Measurements from ENCODE around the gene FGFR2. TPM values are rescaled to one million over a fixed set of nuclear protein-coding genes. Genes with fewer than 3 reads are reported as not detected.

FGFR2 gene
- total RNA-seq, 1 donor from 2014 or later: not detected

- intact Hi-C loops (cut with micrococcal nuclease): no loop called here
Observed at GRCh38 chr10:121459279-121459621, 139.0 kb downstream of the FGFR2 start.

- intact Hi-C loops (cut with micrococcal nuclease): no loop called here
Observed at GRCh38 chr10:121457729-121458128, 140.5 kb downstream of the FGFR2 start.

DNA sequence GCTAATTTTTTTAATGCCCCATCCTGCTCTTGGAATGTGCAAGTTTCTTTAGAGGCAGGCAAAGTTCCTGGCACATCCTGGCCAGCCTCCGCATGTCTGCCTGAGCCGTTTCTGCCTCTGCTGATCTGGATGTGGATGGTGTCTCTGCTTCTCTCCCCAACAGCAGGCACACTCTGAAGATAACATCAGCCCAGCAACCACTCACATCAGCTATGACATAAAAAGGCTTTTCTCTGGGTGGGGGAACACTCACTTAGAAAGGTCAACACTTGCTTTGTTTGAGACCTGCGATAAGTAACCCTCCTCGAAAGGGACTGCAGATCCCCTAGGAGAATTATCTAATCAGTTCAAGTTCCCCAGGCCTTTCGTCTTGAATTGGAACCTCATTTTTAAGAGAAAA is 142.9 kb downstream of the FGFR2 start:
- intact Hi-C loops (cut with micrococcal nuclease): no loop called here

GRCh38 chr10:121454781-121455180 is 143.5 kb downstream of the FGFR2 start:
- intact Hi-C loops (cut with micrococcal nuclease): no loop called here

DNA sequence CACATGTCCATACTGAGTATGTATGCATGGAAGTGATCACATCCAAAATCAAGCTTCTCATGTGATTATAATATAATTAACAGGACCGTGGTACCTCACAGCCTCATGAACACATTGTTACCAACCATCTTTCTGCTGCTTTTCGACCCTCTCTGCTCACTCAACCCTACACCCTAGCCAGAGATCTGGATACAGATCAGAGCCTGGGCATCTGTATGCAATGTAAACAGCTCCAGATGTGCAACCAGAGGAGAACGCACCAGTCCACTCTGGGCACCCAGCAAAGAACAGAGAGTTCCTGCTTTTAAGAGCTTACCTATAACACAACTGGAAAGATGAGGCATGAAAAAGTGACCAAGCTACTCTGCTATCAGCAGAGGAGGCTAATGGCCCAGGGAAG is 145.1 kb downstream of the FGFR2 start:
- intact Hi-C loops (cut with micrococcal nuclease): no loop called here

DNA sequence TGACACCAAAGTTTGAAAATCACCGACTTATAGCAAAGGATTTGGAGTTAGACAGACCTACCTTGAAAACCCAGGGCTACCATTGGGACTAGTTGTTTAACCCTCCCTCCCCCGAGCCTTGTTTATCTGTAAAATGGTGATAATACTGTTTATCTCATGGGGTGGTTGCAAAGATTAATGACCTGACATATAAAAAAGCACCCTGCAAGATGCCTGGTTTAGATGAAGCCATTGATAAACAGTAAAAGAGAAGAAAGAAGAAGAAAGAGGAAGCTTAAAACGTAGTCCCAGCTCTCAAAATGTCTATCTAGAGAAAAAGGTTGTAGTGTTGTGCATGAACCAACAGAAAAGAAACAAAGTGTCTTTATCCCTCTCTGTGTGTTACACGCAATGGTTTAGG is 145.7 kb downstream of the FGFR2 start:
- intact Hi-C loops (cut with micrococcal nuclease): no loop called here

GRCh38 chr10:121450247-121450646 is 148.0 kb downstream of the FGFR2 start:
- intact Hi-C loops (cut with micrococcal nuclease): no loop called here

- intact Hi-C loops (cut with micrococcal nuclease): no loop called here
Observed at GRCh38 chr10:121449482-121449924, 148.7 kb downstream of the FGFR2 start.

- intact Hi-C loops (cut with micrococcal nuclease): no loop called here
Observed at GRCh38 chr10:121448766-121449421, 149.3 kb downstream of the FGFR2 start.

DNA sequence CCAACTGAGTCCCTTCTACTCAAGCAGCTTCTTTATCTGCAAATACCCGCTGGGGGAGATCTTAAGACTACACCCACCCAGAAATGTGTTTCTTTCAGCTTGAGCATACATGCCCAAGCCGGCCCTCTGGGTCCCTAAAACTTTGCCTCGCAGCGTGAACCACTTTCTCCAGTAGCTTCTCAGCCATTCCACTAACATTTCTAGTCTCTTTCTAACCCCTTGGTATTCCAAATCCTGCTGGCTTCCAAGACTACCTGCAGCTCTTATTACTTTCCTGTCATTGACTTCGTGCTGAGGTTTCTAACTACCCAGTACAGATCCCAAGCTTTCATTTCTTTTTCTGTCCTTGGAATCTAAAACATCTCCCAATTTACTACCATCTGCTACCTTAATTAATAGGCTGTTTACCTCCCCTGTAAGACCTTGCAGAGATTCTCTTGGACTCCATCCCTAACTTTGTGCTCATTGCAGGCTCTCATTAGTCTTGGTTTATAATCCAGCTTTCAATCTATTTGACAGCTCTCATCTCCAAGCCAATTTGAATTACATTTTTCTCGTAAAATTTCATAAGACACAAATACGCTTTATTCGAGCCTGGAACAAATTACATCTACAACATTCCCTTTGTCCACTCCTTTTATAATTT is 153.6 kb downstream of the FGFR2 start:
- intact Hi-C loops (cut with micrococcal nuclease): no loop called here

GRCh38 chr10:121442086-121442935 is 155.9 kb downstream of the FGFR2 start:
- intact Hi-C loops (cut with micrococcal nuclease): no loop called here

DNA sequence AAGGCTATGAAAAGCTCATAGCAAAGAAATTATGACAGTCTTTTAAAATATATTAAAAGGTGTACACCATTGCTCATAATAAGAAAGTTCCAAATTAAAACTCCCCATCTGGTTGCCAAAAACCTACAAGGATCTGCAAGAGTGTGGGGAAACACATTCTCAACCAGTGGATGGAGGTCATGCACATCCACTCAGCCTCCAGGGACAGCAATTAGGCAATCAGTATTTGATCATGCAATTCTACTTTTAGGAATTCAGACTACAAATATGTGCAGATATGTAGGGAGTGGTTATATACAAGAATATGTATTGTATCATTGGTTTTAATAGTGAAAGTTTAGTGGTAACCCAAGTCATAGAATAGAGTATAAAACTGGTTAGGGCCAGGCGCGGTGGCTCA is 157.8 kb downstream of the FGFR2 start:
- intact Hi-C loops (cut with micrococcal nuclease): no loop called here

DNA sequence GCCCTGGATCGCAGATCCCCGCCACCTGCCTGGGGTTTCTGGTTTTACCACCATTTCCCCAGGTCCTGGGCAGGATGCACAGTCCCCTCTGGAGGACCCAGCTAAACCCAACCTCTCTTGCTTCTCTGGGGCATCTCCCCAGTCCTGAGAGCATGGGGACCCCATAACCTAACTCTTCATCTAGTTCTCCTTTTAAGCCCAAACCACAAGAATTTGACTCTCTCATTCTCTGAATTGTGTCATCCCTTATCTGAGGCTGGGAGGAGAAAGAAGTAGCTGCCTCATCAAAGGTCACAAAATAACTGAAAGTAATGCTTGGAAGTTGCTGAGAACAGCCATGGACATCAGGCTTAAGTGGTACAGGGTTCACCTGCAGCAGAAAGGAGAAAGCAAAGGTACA is 159.9 kb downstream of the FGFR2 start:
- intact Hi-C loops (cut with micrococcal nuclease): no loop called here

DNA sequence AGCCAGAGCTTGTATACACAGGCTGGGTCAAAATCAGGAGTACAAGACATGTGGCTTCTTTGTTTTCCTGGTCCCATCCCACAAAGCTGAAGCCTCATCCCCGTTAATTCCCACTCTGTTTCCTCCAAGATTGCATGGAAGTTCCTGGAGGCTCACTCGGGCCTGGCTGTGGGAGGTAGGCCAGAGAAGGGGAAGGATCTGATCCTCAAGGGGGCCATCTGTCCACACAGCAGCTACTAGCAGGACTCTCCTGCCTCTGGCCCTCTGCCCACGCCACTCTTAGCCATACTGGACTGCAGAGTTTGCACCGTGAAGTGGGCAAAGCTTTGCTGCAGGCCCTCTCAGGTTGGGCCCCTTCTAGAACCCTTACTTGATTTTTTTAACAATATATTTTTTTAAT is 160.6 kb downstream of the FGFR2 start:
- intact Hi-C loops (cut with micrococcal nuclease): no loop called here

DNA sequence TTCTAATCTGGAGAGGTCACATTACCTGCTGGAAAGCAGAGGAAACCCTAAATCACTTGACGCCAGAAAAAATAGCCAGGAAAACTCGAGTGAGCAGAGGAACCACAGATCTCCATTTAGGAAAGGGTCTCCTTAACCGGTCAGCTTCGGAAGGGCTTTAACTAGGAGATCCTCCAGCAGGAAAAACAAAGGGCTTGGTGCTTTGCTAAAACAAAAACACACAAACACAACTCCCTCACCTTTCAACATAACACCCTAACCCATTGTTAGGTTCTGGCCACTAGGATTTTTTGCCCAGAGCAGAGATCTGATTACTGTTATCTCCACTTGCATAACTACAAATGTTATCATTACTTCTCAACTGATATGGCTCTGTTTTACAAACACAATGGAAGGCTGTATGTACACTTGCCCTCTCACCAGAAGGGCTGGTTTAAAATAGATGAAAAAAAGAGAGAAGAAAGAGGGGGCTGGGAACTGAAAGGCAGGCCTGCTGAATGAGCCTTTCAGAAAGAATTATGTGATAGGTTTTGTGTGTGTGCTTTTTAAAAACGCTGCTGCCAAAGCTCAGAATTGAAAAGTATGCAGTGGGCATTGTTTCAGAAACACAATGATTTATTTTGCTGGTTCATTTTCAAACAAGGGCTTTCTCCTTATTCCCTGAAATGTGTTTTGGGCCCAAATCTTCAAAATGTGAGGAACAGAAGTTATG is 161.5 kb downstream of the FGFR2 start:
- intact Hi-C loops (cut with micrococcal nuclease): no loop called here

DNA sequence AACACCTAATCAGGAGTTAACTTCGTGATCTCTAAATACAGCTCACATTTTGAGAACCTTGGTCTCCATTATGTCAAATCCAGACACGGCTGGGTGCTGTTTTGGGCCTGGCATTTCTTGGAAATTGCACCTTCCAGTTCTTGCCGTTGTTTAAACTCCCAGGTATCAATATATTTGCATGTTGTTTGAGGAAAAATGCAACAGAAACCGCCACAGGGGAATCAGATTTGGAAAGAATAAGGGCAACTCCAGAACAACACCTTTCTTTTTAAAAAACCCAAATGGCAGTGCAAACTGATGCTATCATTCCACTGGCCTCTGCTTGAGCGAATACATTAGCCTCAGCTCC is 162.0 kb downstream of the FGFR2 start:
- intact Hi-C loops (cut with micrococcal nuclease): no loop called here

GRCh38 chr10:121435099-121435875 is 163.0 kb downstream of the FGFR2 start:
- intact Hi-C loops (cut with micrococcal nuclease): no loop called here

GRCh38 chr10:121433965-121434364 is 164.3 kb downstream of the FGFR2 start:
- intact Hi-C loops (cut with micrococcal nuclease): no loop called here

GRCh38 chr10:121428867-121429266 is 169.4 kb downstream of the FGFR2 start:
- intact Hi-C loops (cut with micrococcal nuclease): no loop called here

Data from T-helper 1 cell treated with Interleukin-12 subunit alpha and Interleukin-12 subunit beta and Interleukin-4 antibody, amounts not matched to agents 30 ng/mL and 1 ng/mL, for 36 hours (primary cell).